Osteocyte (in vitro differentiated cells): ENCODE results near the gene FOXI3. TPM values are rescaled to one million over a fixed set of nuclear protein-coding genes. Genes with fewer than 3 reads are reported as not detected.

Experiments
- total RNA-seq: library from RNA; stranded (reverse); gene quantifications from 2 replicates; pipeline ENCODE4 v1.2.1, GENCODE V29; 2021

FOXI3 gene
- total RNA-seq, 1 donor from 2014 or later, result not detected

Other genes starting within 250 kb of the FOXI3 start
- gene EIF2AK3, start 174.8 kb upstream of the FOXI3 start, total RNA-seq, result 16.3 and 16.6 TPM in 2 replicates
- 15.0 and 16.7 TPM in 2 replicates for gene RPIA, start 239.0 kb upstream of the FOXI3 start, total RNA-seq